Caki2 (cell line): ENCODE data around the gene DLG3. TPM values are rescaled to one million over a fixed set of nuclear protein-coding genes. Genes with fewer than 3 reads are reported as not detected.
"Not testable (repeated sequence)": the region's sequence is repeated elsewhere in the genome, so short reads cannot be mapped to it uniquely, and the experiment has no call there.

Experiments
- DNase-seq: peaks from one replicate; pipeline ENCODE4 v3.0.0-alpha.2; 2015; ENCODE audit warnings: low read depth
- in situ Hi-C: cut with HindIII; loops from 2 replicates; pipeline ENCODE4 v1.10.0; 2016; ENCODE audit warnings: low sequenced_read_pairs, low pct_unique_long_range_greater_than_20kb, mixed read lengths
- total RNA-seq: library from RNA; depleted of rRNA; stranded (reverse); fragments of >200 nt; shearing (Covaris generic); gene quantifications from 2 replicates; pipeline ENCODE4 v1.2.3, GENCODE V29; 2014; ENCODE audit warnings: low replicate concordance; rRNA removed

Gene DLG3
- 25.6 and 56.5 TPM in 2 replicates for total RNA-seq

GRCh38 chrX:70444326-70444945, at the start of gene DLG3:
Gene DLG3, plus strand, starts transcription at chrX:70444835. Its CDS starts 367 bp downstream, at chrX:70445202.
- DNase-seq = no peak
- in situ Hi-C loops = no loop called here

- no peak for DNase-seq
- in situ Hi-C loops = no loop called here
Observed at GRCh38 chrX:70398899-70399298, 45.7 kb upstream of the DLG3 start.

GRCh38 chrX:70400181-70400580, 44.5 kb upstream of the DLG3 start:
- DNase-seq, in situ Hi-C loops: not testable (repeated sequence)

GRCh38 chrX:70402721-70403120, 41.9 kb upstream of the DLG3 start:
- in situ Hi-C loops = no loop called here

GRCh38 chrX:70405003-70405402, 39.6 kb upstream of the DLG3 start:
- in situ Hi-C loops = no loop called here
- DNase-seq = no peak

More at GRCh38 chrX:70402721-70403120, 41.9 kb upstream of the DLG3 start:
- DNase-seq = no peak

GRCh38 chrX:70410921-70411320, 33.7 kb upstream of the DLG3 start:
- in situ Hi-C loops = no loop called here

GRCh38 chrX:70411475-70411874, 33.2 kb upstream of the DLG3 start:
- in situ Hi-C loops = no loop called here
- no peak for DNase-seq

More at GRCh38 chrX:70410921-70411320, 33.7 kb upstream of the DLG3 start:
- DNase-seq = no peak

GRCh38 chrX:70421618-70422017, 23.0 kb upstream of the DLG3 start:
- DNase-seq = no peak
- in situ Hi-C loops = no loop called here

- peak; percentile 20 for DNase-seq
- in situ Hi-C loops = no loop called here
Observed at GRCh38 chrX:70422851-70423341, 21.7 kb upstream of the DLG3 start, which contains the start of gene GDPD2. Gene GDPD2, plus strand, starts transcription at chrX:70423314. Its CDS starts 1,671 bp downstream, at chrX:70424985.

GRCh38 chrX:70423936-70424675, 20.5 kb upstream of the DLG3 start:
- DNase-seq = no peak
- in situ Hi-C loops = no loop called here

GRCh38 chrX:70424801-70425200, 19.8 kb upstream of the DLG3 start:
- no peak for DNase-seq
- in situ Hi-C loops = no loop called here

GRCh38 chrX:70426286-70427278, 18.1 kb upstream of the DLG3 start:
- no peak for DNase-seq
- in situ Hi-C loops = no loop called here

GRCh38 chrX:70427365-70427764, 17.3 kb upstream of the DLG3 start:
- in situ Hi-C loops = no loop called here
- DNase-seq = no peak

GRCh38 chrX:70429759-70430158, 14.9 kb upstream of the DLG3 start:
- DNase-seq = no peak
- in situ Hi-C loops = no loop called here

GRCh38 chrX:70432936-70433847, 11.4 kb upstream of the DLG3 start:
- DNase-seq = no peak
- in situ Hi-C loops = no loop called here

GRCh38 chrX:70433848-70434351, 10.7 kb upstream of the DLG3 start:
- in situ Hi-C loops = no loop called here
- peak; percentile 72 for DNase-seq

GRCh38 chrX:70434352-70434866, 10.2 kb upstream of the DLG3 start:
- in situ Hi-C loops = no loop called here
- DNase-seq = peak; percentile 77
